ENCODE data around the gene SCD.
"Not testable (repeated sequence)": the region's sequence is repeated elsewhere in the genome, so short reads cannot be mapped to it uniquely, and the experiment has no call there.

The SCD gene

GRCh38 chr10:100373298-100374199 is 26.5 kb downstream of the SCD start:
- peak overlapping the region; percentile 90 for H3K27ac ChIP-seq (ENCODE audit: low read depth, low read length)
- peak overlapping the region; percentile 78 to 89 for H3K4me3 ChIP-seq (ENCODE audit: low read depth in 1 of 2, low read length in 2 of 2)
- H3K36me3 ChIP-seq (ENCODE audit: control insufficient read depth in 1 of 2, insufficient read depth in 2 of 2, low read length in 2 of 2) = no peaks in the 10 kb centered on the region
- H3K9ac ChIP-seq (ENCODE audit: low read depth in 1 of 2, low read length in 2 of 2) = peak overlapping the region; percentile 85 to 91
- H3K9me3 ChIP-seq (ENCODE audit: control insufficient read depth in 1 of 2, low read length in 2 of 2) = no peaks in the 10 kb centered on the region
- H3K4me1 ChIP-seq (ENCODE audit: control insufficient read depth in 1 of 2, insufficient read depth in 2 of 2, low read length in 2 of 2) = peaks cover 38 to 47% of the 10 kb centered on the region in 2 donors
- H3K27me3 ChIP-seq (ENCODE audit: control insufficient read depth in 1 of 2, insufficient read depth in 2 of 2, low read length in 2 of 2) = no peaks in the 10 kb centered on the region

- Histone ChIP-seq H3K36me3 (ENCODE audit: control insufficient read depth in 1 of 2, insufficient read depth in 2 of 2, low read length in 2 of 2) (no peaks in the 10 kb centered on the region), H3K9me3 (ENCODE audit: control insufficient read depth in 1 of 2, low read length in 2 of 2) (no peaks in the 10 kb centered on the region), H3K4me1 (ENCODE audit: control insufficient read depth in 1 of 2, insufficient read depth in 2 of 2, low read length in 2 of 2) (peaks cover 38 to 47% of the 10 kb centered on the region in 2 donors), H3K9ac (ENCODE audit: low read depth in 1 of 2, low read length in 2 of 2) (peak overlapping the region; percentile 85 to 91), H3K27ac (ENCODE audit: low read depth, low read length) (peak overlapping the region; percentile 90), H3K27me3 (ENCODE audit: control insufficient read depth in 1 of 2, insufficient read depth in 2 of 2, low read length in 2 of 2) (no peaks in the 10 kb centered on the region), H3K4me3 (ENCODE audit: low read depth in 1 of 2, low read length in 2 of 2) (peak overlapping the region; percentile 78 to 89)
Observed at GRCh38 chr10:100374200-100374655, 27.2 kb downstream of the SCD start.

GRCh38 chr10:100374677-100375353 is 27.8 kb downstream of the SCD start:
- not testable (repeated sequence) for H3K27me3 ChIP-seq (ENCODE audit: control insufficient read depth in 1 of 2, insufficient read depth in 2 of 2, low read length in 2 of 2); H3K9me3 ChIP-seq (ENCODE audit: control insufficient read depth in 1 of 2, low read length in 2 of 2); H3K36me3 ChIP-seq (ENCODE audit: control insufficient read depth in 1 of 2, insufficient read depth in 2 of 2, low read length in 2 of 2)
- peak overlapping the region; percentile 90 for H3K27ac ChIP-seq (ENCODE audit: low read depth, low read length)
- H3K4me3 ChIP-seq (ENCODE audit: low read depth in 1 of 2, low read length in 2 of 2) = peak overlapping the region; percentile 78 to 89
- peaks cover 38 to 47% of the 10 kb centered on the region in 2 donors for H3K4me1 ChIP-seq (ENCODE audit: control insufficient read depth in 1 of 2, insufficient read depth in 2 of 2, low read length in 2 of 2)
- peak overlapping the region; percentile 85 to 91 for H3K9ac ChIP-seq (ENCODE audit: low read depth in 1 of 2, low read length in 2 of 2)

GRCh38 chr10:100376656-100377055 is 29.6 kb downstream of the SCD start:
- not testable (repeated sequence) for H3K9ac ChIP-seq (ENCODE audit: low read depth in 1 of 2, low read length in 2 of 2); H3K4me3 ChIP-seq (ENCODE audit: low read depth in 1 of 2, low read length in 2 of 2); H3K36me3 ChIP-seq (ENCODE audit: control insufficient read depth in 1 of 2, insufficient read depth in 2 of 2, low read length in 2 of 2); H3K9me3 ChIP-seq (ENCODE audit: control insufficient read depth in 1 of 2, low read length in 2 of 2); H3K27me3 ChIP-seq (ENCODE audit: control insufficient read depth in 1 of 2, insufficient read depth in 2 of 2, low read length in 2 of 2); H3K27ac ChIP-seq (ENCODE audit: low read depth, low read length)
- peaks cover 20 to 28% of the 10 kb centered on the region in 2 donors for H3K4me1 ChIP-seq (ENCODE audit: control insufficient read depth in 1 of 2, insufficient read depth in 2 of 2, low read length in 2 of 2)

GRCh38 chr10:100377830-100378229 is 30.8 kb downstream of the SCD start:
- H3K27ac ChIP-seq (ENCODE audit: low read depth, low read length) = no peak overlapping the region
- no peak overlapping the region for H3K4me3 ChIP-seq (ENCODE audit: low read depth in 1 of 2, low read length in 2 of 2)
- H3K4me1 ChIP-seq (ENCODE audit: control insufficient read depth in 1 of 2, insufficient read depth in 2 of 2, low read length in 2 of 2) = peaks cover 15 to 26% of the 10 kb centered on the region in 2 donors
- no peaks in the 10 kb centered on the region for H3K36me3 ChIP-seq (ENCODE audit: control insufficient read depth in 1 of 2, insufficient read depth in 2 of 2, low read length in 2 of 2)
- no peak overlapping the region for H3K9ac ChIP-seq (ENCODE audit: low read depth in 1 of 2, low read length in 2 of 2)
- H3K9me3 ChIP-seq (ENCODE audit: control insufficient read depth in 1 of 2, low read length in 2 of 2) = no peaks in the 10 kb centered on the region
- no peaks in the 10 kb centered on the region for H3K27me3 ChIP-seq (ENCODE audit: control insufficient read depth in 1 of 2, insufficient read depth in 2 of 2, low read length in 2 of 2)

- H3K9ac ChIP-seq (ENCODE audit: low read depth in 1 of 2, low read length in 2 of 2) = no peak overlapping the region
- no peaks in the 10 kb centered on the region for H3K9me3 ChIP-seq (ENCODE audit: control insufficient read depth in 1 of 2, low read length in 2 of 2)
- H3K36me3 ChIP-seq (ENCODE audit: control insufficient read depth in 1 of 2, insufficient read depth in 2 of 2, low read length in 2 of 2) = no peaks in the 10 kb centered on the region
- H3K27ac ChIP-seq (ENCODE audit: low read depth, low read length) = no peak overlapping the region
- no peak overlapping the region for H3K4me3 ChIP-seq (ENCODE audit: low read depth in 1 of 2, low read length in 2 of 2)
- no peaks in the 10 kb centered on the region for H3K27me3 ChIP-seq (ENCODE audit: control insufficient read depth in 1 of 2, insufficient read depth in 2 of 2, low read length in 2 of 2)
- H3K4me1 ChIP-seq (ENCODE audit: control insufficient read depth in 1 of 2, insufficient read depth in 2 of 2, low read length in 2 of 2) = peaks cover 6 to 12% of the 10 kb centered on the region in 2 donors
Observed at GRCh38 chr10:100380400-100380799, 33.4 kb downstream of the SCD start.

- Histone ChIP-seq H3K4me3 (ENCODE audit: low read depth in 1 of 2, low read length in 2 of 2) (no peak overlapping the region), H3K4me1 (ENCODE audit: control insufficient read depth in 1 of 2, insufficient read depth in 2 of 2, low read length in 2 of 2) (peaks cover 6 to 11% of the 10 kb centered on the region in 2 donors), H3K9me3 (ENCODE audit: control insufficient read depth in 1 of 2, low read length in 2 of 2) (no peaks in the 10 kb centered on the region), H3K9ac (ENCODE audit: low read depth in 1 of 2, low read length in 2 of 2) (no peak overlapping the region), H3K27me3 (ENCODE audit: control insufficient read depth in 1 of 2, insufficient read depth in 2 of 2, low read length in 2 of 2) (no peaks in the 10 kb centered on the region), H3K27ac (ENCODE audit: low read depth, low read length) (no peak overlapping the region), H3K36me3 (ENCODE audit: control insufficient read depth in 1 of 2, insufficient read depth in 2 of 2, low read length in 2 of 2) (no peaks in the 10 kb centered on the region)
Observed at GRCh38 chr10:100382553-100382952, 35.5 kb downstream of the SCD start.

GRCh38 chr10:100383251-100383650 is 36.2 kb downstream of the SCD start:
- Histone ChIP-seq H3K27ac (ENCODE audit: low read depth, low read length) (no peak overlapping the region), H3K27me3 (ENCODE audit: control insufficient read depth in 1 of 2, insufficient read depth in 2 of 2, low read length in 2 of 2) (no peaks in the 10 kb centered on the region), H3K4me1 (ENCODE audit: control insufficient read depth in 1 of 2, insufficient read depth in 2 of 2, low read length in 2 of 2) (peaks cover 6 to 11% of the 10 kb centered on the region in 2 donors), H3K4me3 (ENCODE audit: low read depth in 1 of 2, low read length in 2 of 2) (no peak overlapping the region), H3K9ac (ENCODE audit: low read depth in 1 of 2, low read length in 2 of 2) (no peak overlapping the region), H3K36me3 (ENCODE audit: control insufficient read depth in 1 of 2, insufficient read depth in 2 of 2, low read length in 2 of 2) (no peaks in the 10 kb centered on the region), H3K9me3 (ENCODE audit: control insufficient read depth in 1 of 2, low read length in 2 of 2) (no peaks in the 10 kb centered on the region)

GRCh38 chr10:100391163-100392002 is 44.4 kb downstream of the SCD start:
- H3K4me3 ChIP-seq (ENCODE audit: low read depth in 1 of 2, low read length in 2 of 2) = no peak overlapping the region
- H3K27me3 ChIP-seq (ENCODE audit: control insufficient read depth in 1 of 2, insufficient read depth in 2 of 2, low read length in 2 of 2) = no peaks in the 10 kb centered on the region
- no peak overlapping the region for H3K27ac ChIP-seq (ENCODE audit: low read depth, low read length)
- H3K9me3 ChIP-seq (ENCODE audit: control insufficient read depth in 1 of 2, low read length in 2 of 2) = no peaks in the 10 kb centered on the region
- H3K36me3 ChIP-seq (ENCODE audit: control insufficient read depth in 1 of 2, insufficient read depth in 2 of 2, low read length in 2 of 2) = no peaks in the 10 kb centered on the region
- H3K9ac ChIP-seq (ENCODE audit: low read depth in 1 of 2, low read length in 2 of 2) = no peak overlapping the region
- H3K4me1 ChIP-seq (ENCODE audit: control insufficient read depth in 1 of 2, insufficient read depth in 2 of 2, low read length in 2 of 2) = no peaks in the 10 kb centered on the region

- Histone ChIP-seq H3K4me1 (ENCODE audit: control insufficient read depth in 1 of 2, insufficient read depth in 2 of 2, low read length in 2 of 2) (no peaks in the 10 kb centered on the region), H3K36me3 (ENCODE audit: control insufficient read depth in 1 of 2, insufficient read depth in 2 of 2, low read length in 2 of 2) (no peaks in the 10 kb centered on the region), H3K9me3 (ENCODE audit: control insufficient read depth in 1 of 2, low read length in 2 of 2) (no peaks in the 10 kb centered on the region), H3K9ac (ENCODE audit: low read depth in 1 of 2, low read length in 2 of 2) (no peak overlapping the region), H3K27ac (ENCODE audit: low read depth, low read length) (no peak overlapping the region), H3K4me3 (ENCODE audit: low read depth in 1 of 2, low read length in 2 of 2) (no peak overlapping the region), H3K27me3 (ENCODE audit: control insufficient read depth in 1 of 2, insufficient read depth in 2 of 2, low read length in 2 of 2) (no peaks in the 10 kb centered on the region)
Observed at GRCh38 chr10:100392686-100393003, 45.6 kb downstream of the SCD start.
